WERI-Rb-1 (cell line): ENCODE data around the gene PRND.

Source experiments
- DNase-seq: peaks from one replicate; pipeline ENCODE4 v3.0.0-alpha.2; 2020
- H3K27ac ChIP-seq: fragments of 250-450 bp; sonication (Bioruptor Pico); 2 replicates; pipeline ENCODE4 v1.5.1; 2020; ENCODE audit warnings: mild to moderate bottlenecking, moderate library complexity
- H3K27me3 ChIP-seq: fragments of 250-450 bp; sonication (Bioruptor Pico); 2 replicates; pipeline ENCODE4 v1.5.1; 2021; ENCODE audit warnings: mild to moderate bottlenecking, low read depth, moderate library complexity; ENCODE audit not compliant: insufficient read depth, severe bottlenecking
- H3K36me3 ChIP-seq: fragments of 250-450 bp; sonication (Bioruptor Pico); 2 replicates; pipeline ENCODE4 v1.5.1; 2020; ENCODE audit warnings: mild to moderate bottlenecking, moderate library complexity
- H3K4me3 ChIP-seq: 2 replicates; pipeline ENCODE4 v1.5.1; 2011; ENCODE audit warnings: low read depth, mild to moderate bottlenecking, control low read depth, low read length
- H3K9me3 ChIP-seq: fragments of 250-450 bp; sonication (Bioruptor Pico); 2 replicates; pipeline ENCODE4 v1.5.1; 2021; ENCODE audit warnings: mild to moderate bottlenecking, moderate library complexity; ENCODE audit not compliant: severe bottlenecking
- CTCF ChIP-seq: IDR thresholded peaks from 2 replicates; pipeline ENCODE4 v1.5.1; 2011; ENCODE audit warnings: low read depth, mild to moderate bottlenecking, control low read depth, inconsistent platforms, low read length

PRND gene

GRCh38 chr20:4729265-4729664 is 7.6 kb downstream of the PRND start:
- TF ChIP-seq CTCF, result no peak
- Histone ChIP-seq H3K4me3 (no peak overlapping the region), H3K27ac (no peak overlapping the region), H3K27me3 (no peaks in the 10 kb centered on the region), H3K36me3 (no peaks in the 10 kb centered on the region), H3K9me3 (no peaks in the 10 kb centered on the region)
- no peak for DNase-seq

- no peak for DNase-seq
- Histone ChIP-seq H3K27ac (no peak overlapping the region), H3K36me3 (no peaks in the 10 kb centered on the region)
Observed at GRCh38 chr20:4730780-4731179, 9.1 kb downstream of the PRND start.

GRCh38 chr20:4736875-4737274 is 15.2 kb downstream of the PRND start:
- Histone ChIP-seq H3K27ac (no peak overlapping the region), H3K27me3 (no peaks in the 10 kb centered on the region), H3K36me3 (no peaks in the 10 kb centered on the region), H3K4me3 (no peak overlapping the region), H3K9me3 (no peaks in the 10 kb centered on the region)
- DNase-seq, result no peak
- no peak for TF ChIP-seq CTCF

More at GRCh38 chr20:4730780-4731179, 9.1 kb downstream of the PRND start:
- TF ChIP-seq CTCF, result no peak
- Histone ChIP-seq H3K4me3 (no peak overlapping the region), H3K9me3 (no peaks in the 10 kb centered on the region), H3K27me3 (no peaks in the 10 kb centered on the region)

GRCh38 chr20:4737857-4738627 is 16.3 kb downstream of the PRND start:
- Histone ChIP-seq H3K27ac (no peak overlapping the region), H3K4me3 (no peak overlapping the region), H3K36me3 (no peaks in the 10 kb centered on the region), H3K9me3 (no peaks in the 10 kb centered on the region), H3K27me3 (no peaks in the 10 kb centered on the region)
- no peak for TF ChIP-seq CTCF
- DNase-seq, result no peak

- Histone ChIP-seq H3K36me3 (no peaks in the 10 kb centered on the region), H3K9me3 (no peaks in the 10 kb centered on the region), H3K27me3 (no peaks in the 10 kb centered on the region), H3K27ac (no peak overlapping the region), H3K4me3 (no peak overlapping the region)
- TF ChIP-seq CTCF, result peak; percentile 78
- peak; percentile 70 for DNase-seq
Observed at GRCh38 chr20:4740774-4741431, 19.2 kb downstream of the PRND start.
